Muscle of arm (tissue), 12 donors: ENCODE data around the gene RSPH6A. TPM values are rescaled to one million over a fixed set of nuclear protein-coding genes. Genes with fewer than 3 reads are reported as not detected.
A peak's percentile ranks its signal among the peaks of the same experiment; 100 is the strongest.

Experiments
- DNase-seq: peaks from one replicate; pipeline ENCODE4 v3.0.0-alpha.2; 2013
- polyA plus RNA-seq, 12 donors: library from polyadenylated mRNA; unstranded; fragments of 120-200 nt; gene quantifications; one replicate each; pipeline ENCODE4 v1.2.1, GENCODE V29; 2013; ENCODE audit not compliant: insufficient read length in 12 of 12

RSPH6A gene
- polyA plus RNA-seq, 12 donors, result not detected

GRCh38 chr19:45825917-45826893 lies 11.1 kb upstream of the RSPH6A start:
- no peak for DNase-seq

- no peak for DNase-seq
Measured at GRCh38 chr19:45825263-45825605, 10.1 kb upstream of the RSPH6A start.

- DNase-seq, result no peak
Measured at GRCh38 chr19:45824531-45825262, 9.6 kb upstream of the RSPH6A start.

GRCh38 chr19:45824041-45824471 lies 8.9 kb upstream of the RSPH6A start:
- no peak for DNase-seq

- DNase-seq, result no peak
Measured at GRCh38 chr19:45823182-45823581, 8.1 kb upstream of the RSPH6A start.

GRCh38 chr19:45822716-45823115 lies 7.6 kb upstream of the RSPH6A start:
- no peak for DNase-seq

GRCh38 chr19:45821570-45821969 lies 6.5 kb upstream of the RSPH6A start:
- DNase-seq, result no peak

- DNase-seq, result no peak
Measured at GRCh38 chr19:45821103-45821521, 6.0 kb upstream of the RSPH6A start.

GRCh38 chr19:45820413-45821102 lies 5.5 kb upstream of the RSPH6A start:
- no peak for DNase-seq

GRCh38 chr19:45819769-45820168 lies 4.7 kb upstream of the RSPH6A start:
- DNase-seq, result no peak

GRCh38 chr19:45817725-45818301 lies 2.7 kb upstream of the RSPH6A start:
- no peak for DNase-seq

GRCh38 chr19:45817010-45817724 lies 2.1 kb upstream of the RSPH6A start:
- peak; percentile 92 for DNase-seq

- DNase-seq, result no peak
Measured at GRCh38 chr19:45816236-45817009, 1.3 kb upstream of the RSPH6A start.

GRCh38 chr19:45815481-45816216 lies 541 bp upstream of the RSPH6A start:
- peak; percentile 53 for DNase-seq

- no peak for DNase-seq
Measured at GRCh38 chr19:45814166-45814780, 835 bp downstream of the RSPH6A start.

- DNase-seq, result no peak
Measured at GRCh38 chr19:45812297-45812696, 2.8 kb downstream of the RSPH6A start.

- DNase-seq, result no peak
Measured at GRCh38 chr19:45809643-45810159, 5.4 kb downstream of the RSPH6A start.

- DNase-seq, result no peak
Measured at GRCh38 chr19:45805719-45806118, 9.4 kb downstream of the RSPH6A start.

GRCh38 chr19:45804959-45805230 lies 10.2 kb downstream of the RSPH6A start:
- DNase-seq, result no peak
